ENCODE data around the gene POLR2J. TPM values are rescaled to one million over a fixed set of nuclear protein-coding genes. Genes with fewer than 3 reads are reported as not detected.

The POLR2J gene
- total RNA-seq, 1 donor from 2014 or later = 37.1 TPM

GRCh38 chr7:102426268-102427018 is 52.3 kb downstream of the POLR2J start:
- H3K9me3 Mint-ChIP-seq = no peaks in the 10 kb centered on the region
- TF ChIP-seq CTCF (IDR thresholded peaks at IDR 0.05; ENCODE audit: unreplicated experiment) = no peak
- peaks cover 2% of the 10 kb centered on the region for H3K4me1 Mint-ChIP-seq
- no peak overlapping the region for H3K4me3 Mint-ChIP-seq
- peaks cover 26% of the 10 kb centered on the region for H3K36me3 Mint-ChIP-seq
- DNase-seq (ENCODE audit: low spot score in 2 of 2, unreplicated experiment in 2 of 2) = no peak
- H3K27ac Mint-ChIP-seq = no peak overlapping the region
- no peaks in the 10 kb centered on the region for H3K27me3 Mint-ChIP-seq (ENCODE audit: low read depth)

GRCh38 chr7:102425639-102426267 is 53.0 kb downstream of the POLR2J start:
- Mint-ChIP-seq H3K9me3 (no peaks in the 10 kb centered on the region), H3K36me3 (peaks cover 30% of the 10 kb centered on the region), H3K27ac (no peak overlapping the region), H3K4me1 (peaks cover under 1% of the 10 kb centered on the region), H3K27me3 (ENCODE audit: low read depth) (no peaks in the 10 kb centered on the region), H3K4me3 (no peak overlapping the region)
- TF ChIP-seq CTCF (IDR thresholded peaks at IDR 0.05; ENCODE audit: unreplicated experiment) = no peak
- no peak for DNase-seq (ENCODE audit: low spot score in 2 of 2, unreplicated experiment in 2 of 2)

- H3K9me3 Mint-ChIP-seq = no peaks in the 10 kb centered on the region
- H3K36me3 Mint-ChIP-seq = peaks cover 34% of the 10 kb centered on the region
Measured at GRCh38 chr7:102424787-102425218, 53.9 kb downstream of the POLR2J start.

GRCh38 chr7:102424129-102424551 is 54.6 kb downstream of the POLR2J start:
- Mint-ChIP-seq H3K27me3 (ENCODE audit: low read depth) (no peaks in the 10 kb centered on the region), H3K4me1 (no peaks in the 10 kb centered on the region), H3K36me3 (peaks cover 37% of the 10 kb centered on the region), H3K4me3 (no peak overlapping the region), H3K27ac (no peak overlapping the region), H3K9me3 (no peaks in the 10 kb centered on the region)
- no peak for DNase-seq (ENCODE audit: low spot score in 2 of 2, unreplicated experiment in 2 of 2)
- no peak for TF ChIP-seq CTCF (IDR thresholded peaks at IDR 0.05; ENCODE audit: unreplicated experiment)

More at GRCh38 chr7:102424787-102425218, 53.9 kb downstream of the POLR2J start:
- TF ChIP-seq CTCF (IDR thresholded peaks at IDR 0.05; ENCODE audit: unreplicated experiment) = no peak
- Mint-ChIP-seq H3K27ac (no peak overlapping the region), H3K27me3 (ENCODE audit: low read depth) (no peaks in the 10 kb centered on the region), H3K4me1 (no peaks in the 10 kb centered on the region), H3K4me3 (no peak overlapping the region)
- DNase-seq (ENCODE audit: low spot score in 2 of 2, unreplicated experiment in 2 of 2) = no peak

Small RNA genes lying within 50 kb of the gene (microRNA-seq; reads per million reads assigned to microRNA genes)
- gene MIR4467 = not detected
- 2.1 reads per million for gene MIR5090

Other genes with a start within 250 kb of the POLR2J start
- 7.9 to 8.2 TPM (median 8.2 TPM) in 3 replicates for gene SH2B2, start 192.1 kb downstream of the POLR2J start, total RNA-seq
- not detected in 3 replicates for gene SPDYE6, start 122.5 kb downstream of the POLR2J start, total RNA-seq
- gene PRKRIP1, start 82.6 kb downstream of the POLR2J start, total RNA-seq = 50.3 to 57.7 TPM (median 53.7 TPM) in 3 replicates
- gene ORAI2, start 45.3 kb downstream of the POLR2J start, total RNA-seq = 27.3 to 27.9 TPM (median 27.5 TPM) in 3 replicates
- 14.9 to 19.4 TPM (median 18.6 TPM) in 3 replicates for gene ALKBH4, start 14.1 kb downstream of the POLR2J start, total RNA-seq
- gene LRWD1, start 13.9 kb downstream of the POLR2J start, total RNA-seq = 19.2 to 21.1 TPM (median 19.2 TPM) in 3 replicates
- 6.5 to 8.4 TPM (median 8.2 TPM) in 3 replicates for gene RASA4B, start 38.9 kb upstream of the POLR2J start, total RNA-seq
- 9.4 to 12.1 TPM (median 10.3 TPM) in 3 replicates for gene UPK3BL2, start 64.8 kb upstream of the POLR2J start, total RNA-seq
- 0.13 TPM in 1 of 3 replicates, not detected in the others for gene SPDYE2, start 72.3 kb upstream of the POLR2J start, total RNA-seq
- gene POLR2J3, start 93.7 kb upstream of the POLR2J start, total RNA-seq = 25.7 to 31.6 TPM (median 31.2 TPM) in 3 replicates
- gene RASA4, start 137.8 kb upstream of the POLR2J start, total RNA-seq = 26.7 to 32.6 TPM (median 32.1 TPM) in 3 replicates
- 18.3 to 26.8 TPM (median 26.6 TPM) in 3 replicates for gene UPK3BL1, start 163.9 kb upstream of the POLR2J start, total RNA-seq
- gene SPDYE2B, start 171.4 kb upstream of the POLR2J start, total RNA-seq = not detected in 3 replicates
- gene POLR2J2, start 192.7 kb upstream of the POLR2J start, total RNA-seq = 7.5 to 10.3 TPM (median 9.8 TPM) in 3 replicates

Measured in mesothelial cell of epicardium (in vitro differentiated cells).